ENCODE measurements around the gene FKBP8. TPM values are rescaled to one million over a fixed set of nuclear protein-coding genes. Genes with fewer than 3 reads are reported as not detected.

Gene FKBP8
- total RNA-seq, 4 donors from 2014 or later: 248 to 285 (median 263) TPM

DNA sequence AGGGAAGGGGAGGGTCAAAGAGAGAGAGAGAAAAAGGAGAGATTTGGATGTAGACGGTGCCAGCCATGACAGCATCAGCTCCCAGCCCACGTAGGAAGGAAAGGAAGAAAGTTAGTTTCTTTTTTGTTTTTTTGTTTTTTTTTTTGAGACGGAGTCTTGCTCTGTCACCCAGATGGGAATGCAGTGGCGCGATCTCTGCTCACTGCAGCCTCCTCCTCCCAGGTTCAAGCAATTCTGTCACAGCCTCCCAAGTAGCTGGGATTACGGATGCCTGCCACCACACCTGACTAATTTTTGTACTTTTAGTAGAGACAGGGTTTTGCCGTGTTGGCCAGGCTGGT lies 49.1 kb downstream of the FKBP8 start:
- intact Hi-C loops (cut with DNase I; ENCODE audit: low total_unique reads): no loop called here
- no peak for TF ChIP-seq POLR2A (IDR thresholded peaks at IDR 0.05)
- TF ChIP-seq, protein P1, sequence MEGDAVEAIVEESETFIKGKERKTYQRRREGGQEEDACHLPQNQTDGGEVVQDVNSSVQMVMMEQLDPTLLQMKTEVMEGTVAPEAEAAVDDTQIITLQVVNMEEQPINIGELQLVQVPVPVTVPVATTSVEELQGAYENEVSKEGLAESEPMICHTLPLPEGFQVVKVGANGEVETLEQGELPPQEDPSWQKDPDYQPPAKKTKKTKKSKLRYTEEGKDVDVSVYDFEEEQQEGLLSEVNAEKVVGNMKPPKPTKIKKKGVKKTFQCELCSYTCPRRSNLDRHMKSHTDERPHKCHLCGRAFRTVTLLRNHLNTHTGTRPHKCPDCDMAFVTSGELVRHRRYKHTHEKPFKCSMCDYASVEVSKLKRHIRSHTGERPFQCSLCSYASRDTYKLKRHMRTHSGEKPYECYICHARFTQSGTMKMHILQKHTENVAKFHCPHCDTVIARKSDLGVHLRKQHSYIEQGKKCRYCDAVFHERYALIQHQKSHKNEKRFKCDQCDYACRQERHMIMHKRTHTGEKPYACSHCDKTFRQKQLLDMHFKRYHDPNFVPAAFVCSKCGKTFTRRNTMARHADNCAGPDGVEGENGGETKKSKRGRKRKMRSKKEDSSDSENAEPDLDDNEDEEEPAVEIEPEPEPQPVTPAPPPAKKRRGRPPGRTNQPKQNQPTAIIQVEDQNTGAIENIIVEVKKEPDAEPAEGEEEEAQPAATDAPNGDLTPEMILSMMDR (IDR thresholded peaks at IDR 0.05): no peak
- 43 to 57% methylated on average over 7 of the region's 7 CpGs for WGBS, 2 donors

DNA sequence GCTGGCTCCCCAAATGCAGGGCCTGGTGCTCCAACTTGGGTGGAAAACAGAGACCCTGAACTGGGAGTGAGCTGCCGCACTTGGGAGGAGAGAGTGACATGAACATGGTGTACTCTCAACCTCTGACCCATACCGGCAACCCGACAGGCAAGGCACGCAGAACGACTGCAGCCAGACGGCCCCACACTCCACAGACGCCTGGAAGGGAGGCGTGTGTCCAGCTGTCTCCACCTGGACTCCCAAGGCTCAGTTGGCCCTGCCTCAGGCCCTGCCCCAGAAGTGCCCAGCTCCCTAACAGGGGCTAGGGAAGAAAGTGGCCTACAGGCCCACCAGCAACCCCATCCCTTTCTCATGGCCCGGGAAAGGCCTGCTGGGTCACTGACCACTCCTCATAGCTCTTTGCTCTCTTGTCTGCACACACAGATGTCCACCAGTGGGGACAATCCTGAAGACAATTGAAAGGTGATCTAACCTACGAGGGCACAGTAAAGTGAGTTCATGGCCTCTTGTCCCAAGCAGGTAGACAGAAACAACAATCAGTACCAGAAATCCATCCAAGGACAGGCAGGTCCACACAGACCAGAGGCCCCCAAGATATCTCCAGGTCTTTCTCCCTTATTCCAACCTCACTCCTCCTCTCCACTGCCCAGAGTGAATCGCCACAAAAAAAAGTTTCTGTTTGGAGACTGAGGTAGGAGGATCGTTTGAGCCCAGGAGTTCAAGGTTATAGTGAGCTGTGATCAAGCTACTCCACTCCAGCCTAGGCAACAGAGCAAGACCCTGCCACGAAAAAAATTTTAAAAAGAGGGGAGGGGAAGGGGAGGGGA lies 49.7 kb downstream of the FKBP8 start:
- DNase-seq (ENCODE audit: low spot score in 2 of 2): no peak
- intact Hi-C loops (cut with DNase I; ENCODE audit: low total_unique reads): no loop called here
- TF ChIP-seq, protein P1 (IDR thresholded peaks at IDR 0.05): no peak
- TF ChIP-seq POLR2A (IDR thresholded peaks at IDR 0.05): no peak
- 83 to 85% methylated on average over 13 of the region's 13 CpGs for WGBS, 2 donors
- H3K4me3 ChIP-seq (ENCODE audit: low read depth, poor library complexity, severe bottlenecking): no peak overlapping the region

More for the DNA sequence above, 49.1 kb downstream of the FKBP8 start:
- H3K4me3 ChIP-seq (ENCODE audit: low read depth, poor library complexity, severe bottlenecking): no peak overlapping the region
- DNase-seq (ENCODE audit: low spot score in 2 of 2): no peak

DNA sequence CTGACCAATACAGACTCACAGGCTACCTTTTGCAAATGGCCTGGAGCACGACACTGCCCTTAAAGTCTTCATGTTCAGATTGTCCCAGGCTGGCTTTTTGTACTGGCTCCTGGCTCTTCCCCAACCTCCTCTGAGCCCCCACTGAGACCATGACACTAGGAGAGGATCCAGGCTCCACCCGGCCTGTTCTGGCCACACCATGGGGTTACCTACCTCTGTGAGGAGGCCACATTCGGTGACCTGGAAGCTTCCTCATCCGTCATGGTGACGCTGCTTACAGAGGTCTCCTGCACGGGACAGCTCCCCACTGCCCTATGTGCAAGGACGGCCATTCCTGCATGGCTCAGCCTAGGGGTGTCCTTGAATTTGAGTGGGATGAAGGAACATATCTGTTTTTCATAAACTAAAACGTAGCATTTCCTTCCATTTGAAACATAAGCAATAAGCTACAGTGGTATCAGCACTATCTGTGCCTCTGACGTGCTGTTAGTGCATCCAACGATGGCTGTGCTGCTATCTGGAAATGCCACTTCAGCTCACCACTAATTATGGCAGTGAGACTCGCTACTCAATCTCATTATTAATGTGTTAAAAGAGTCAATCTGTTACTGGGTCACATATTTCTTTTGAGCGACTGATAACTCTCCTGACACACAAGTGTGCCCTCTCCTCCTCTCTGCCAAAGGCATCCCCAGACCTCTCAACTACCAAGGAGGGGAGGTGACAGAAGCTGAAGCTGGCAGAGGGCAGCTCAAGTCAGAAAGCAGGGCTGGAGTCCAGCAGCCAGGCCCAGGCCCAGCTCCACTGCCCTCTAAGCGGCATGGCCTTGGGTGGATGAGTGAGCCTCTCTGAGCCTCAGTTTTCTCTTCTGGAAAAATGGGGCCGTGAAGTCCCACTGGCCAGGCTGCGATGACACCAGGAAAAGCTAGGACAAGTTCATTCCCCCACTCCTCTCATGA lies 51.1 kb downstream of the FKBP8 start:
- TF ChIP-seq, protein P1 (IDR thresholded peaks at IDR 0.05): no peak
- no peak for TF ChIP-seq POLR2A (IDR thresholded peaks at IDR 0.05)
- DNase-seq (ENCODE audit: low spot score in 2 of 2): no peak
- intact Hi-C loops (cut with DNase I; ENCODE audit: low total_unique reads): no loop called here
- H3K4me3 ChIP-seq (ENCODE audit: low read depth, poor library complexity, severe bottlenecking): no peak overlapping the region
- 85 to 91% methylated on average over 15 of the region's 15 CpGs for WGBS, 2 donors

DNA sequence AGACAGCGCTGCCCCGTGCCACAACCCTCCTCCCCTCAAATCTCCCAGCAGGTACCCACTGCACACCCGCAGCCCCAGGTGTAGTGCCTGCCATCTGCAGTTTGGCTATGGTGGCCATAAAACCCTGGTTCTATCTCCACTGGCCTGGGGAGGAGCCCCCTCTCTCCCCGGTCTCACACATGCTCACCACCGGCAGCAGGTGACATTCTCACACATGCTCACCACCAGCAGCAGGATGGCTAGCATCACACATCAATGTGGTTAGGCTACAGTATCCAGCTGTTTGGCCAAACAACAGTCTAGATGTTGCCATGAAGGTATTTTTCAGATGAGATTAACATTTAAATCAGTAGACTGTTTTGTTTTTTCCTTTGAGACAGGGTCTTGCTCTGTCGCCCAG lies 52.6 kb downstream of the FKBP8 start:
- DNase-seq (ENCODE audit: low spot score in 2 of 2): no peak
- intact Hi-C loops (cut with DNase I; ENCODE audit: low total_unique reads): no loop called here
- TF ChIP-seq POLR2A (IDR thresholded peaks at IDR 0.05): no peak
- TF ChIP-seq, protein P1 (IDR thresholded peaks at IDR 0.05): no peak
- WGBS, 2 donors: 95 to 97% methylated on average over 6 of the region's 6 CpGs
- no peak overlapping the region for H3K4me3 ChIP-seq (ENCODE audit: low read depth, poor library complexity, severe bottlenecking)

DNA sequence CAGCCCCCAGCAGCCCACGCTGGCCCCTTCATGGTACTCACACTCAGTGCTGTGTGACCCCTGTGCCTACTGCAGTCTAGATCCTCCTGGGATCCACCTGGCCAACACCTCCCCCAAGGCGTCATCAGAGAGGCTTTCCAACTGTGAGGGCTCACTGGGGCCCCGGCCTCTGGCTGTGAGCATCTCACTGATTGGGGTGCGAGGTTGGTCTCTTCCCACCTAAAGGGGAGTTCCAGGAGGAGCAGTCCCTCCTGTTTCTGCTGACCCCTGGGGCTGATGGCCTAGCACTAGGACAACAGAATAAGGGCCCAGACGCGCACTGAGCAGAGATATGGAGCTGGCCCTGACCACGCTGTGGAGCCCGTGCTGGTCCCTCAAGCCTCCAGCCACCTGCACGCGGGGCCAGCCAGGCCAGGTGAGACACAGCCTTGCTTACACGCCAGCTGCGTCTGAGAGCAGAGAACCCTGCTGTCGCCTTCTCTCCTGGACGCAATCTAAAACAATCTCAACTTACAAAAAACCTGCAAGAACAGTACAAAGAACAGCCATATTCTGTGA lies 53.7 kb downstream of the FKBP8 start:
- WGBS, 2 donors: 94% methylated on average over 14 of the region's 14 CpGs
- intact Hi-C loops (cut with DNase I; ENCODE audit: low total_unique reads): no loop called here

More for the DNA sequence above, 53.7 kb downstream of the FKBP8 start:
- H3K4me3 ChIP-seq (ENCODE audit: low read depth, poor library complexity, severe bottlenecking): no peak overlapping the region
- no peak for TF ChIP-seq POLR2A (IDR thresholded peaks at IDR 0.05)
- TF ChIP-seq, protein P1 (IDR thresholded peaks at IDR 0.05): no peak
- DNase-seq (ENCODE audit: low spot score in 2 of 2): no peak

All from lower leg skin (tissue), 4 donors.